ENCODE measurements around the gene NUDT7.

DNA sequence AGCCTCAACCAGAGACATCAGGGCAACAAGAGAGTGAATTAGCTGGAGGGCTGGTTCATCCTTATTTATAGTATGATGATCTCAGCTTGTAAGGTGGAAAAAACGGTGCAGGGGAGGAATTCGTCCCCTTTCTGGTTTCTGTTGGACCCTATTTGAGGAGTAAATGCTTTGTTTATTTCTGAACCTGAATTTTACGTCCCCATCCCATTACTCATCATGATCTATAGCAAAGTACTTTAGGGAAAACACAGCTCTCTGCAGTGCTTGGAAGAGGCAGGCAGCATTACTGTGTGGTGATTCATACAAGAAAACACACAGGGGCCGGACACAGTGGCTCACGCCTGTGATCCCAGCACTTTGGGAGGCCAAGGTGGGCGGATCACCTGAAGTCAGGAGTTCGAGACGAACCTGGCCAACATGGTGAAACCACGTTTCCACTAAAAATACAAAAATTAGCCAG is 58.1 kb downstream of the NUDT7 start:
- 0 out of 2 replicates have a peak, but pooled peaks have one; percentile 13 for TF ChIP-seq ZNF366 (tag by site-specific recombination; conservative IDR thresholded peaks at IDR 0.05)
- TF ChIP-seq ZSCAN30 (tag by site-specific recombination; IDR thresholded peaks at IDR 0.05): no peak
- peak; percentile 37; the same call in 1 of the 2 replicates for TF ChIP-seq ZNF660 (tag by site-specific recombination; IDR thresholded peaks at IDR 0.05)
- no peak for TF ChIP-seq ZNF391 (tag by site-specific recombination; IDR thresholded peaks at IDR 0.05; ENCODE audit: borderline replicate concordance, low read depth)
- no peak for TF ChIP-seq ZNF274 (IDR thresholded peaks at IDR 0.05; ENCODE audit: low read length)
- TF ChIP-seq ZNF274 (tag by site-specific recombination; IDR thresholded peaks at IDR 0.05; ENCODE audit: borderline replicate concordance): no peak
- TF ChIP-seq, protein P1, sequence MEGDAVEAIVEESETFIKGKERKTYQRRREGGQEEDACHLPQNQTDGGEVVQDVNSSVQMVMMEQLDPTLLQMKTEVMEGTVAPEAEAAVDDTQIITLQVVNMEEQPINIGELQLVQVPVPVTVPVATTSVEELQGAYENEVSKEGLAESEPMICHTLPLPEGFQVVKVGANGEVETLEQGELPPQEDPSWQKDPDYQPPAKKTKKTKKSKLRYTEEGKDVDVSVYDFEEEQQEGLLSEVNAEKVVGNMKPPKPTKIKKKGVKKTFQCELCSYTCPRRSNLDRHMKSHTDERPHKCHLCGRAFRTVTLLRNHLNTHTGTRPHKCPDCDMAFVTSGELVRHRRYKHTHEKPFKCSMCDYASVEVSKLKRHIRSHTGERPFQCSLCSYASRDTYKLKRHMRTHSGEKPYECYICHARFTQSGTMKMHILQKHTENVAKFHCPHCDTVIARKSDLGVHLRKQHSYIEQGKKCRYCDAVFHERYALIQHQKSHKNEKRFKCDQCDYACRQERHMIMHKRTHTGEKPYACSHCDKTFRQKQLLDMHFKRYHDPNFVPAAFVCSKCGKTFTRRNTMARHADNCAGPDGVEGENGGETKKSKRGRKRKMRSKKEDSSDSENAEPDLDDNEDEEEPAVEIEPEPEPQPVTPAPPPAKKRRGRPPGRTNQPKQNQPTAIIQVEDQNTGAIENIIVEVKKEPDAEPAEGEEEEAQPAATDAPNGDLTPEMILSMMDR (tag by site-specific recombination; IDR thresholded peaks at IDR 0.05): no peak
- TF ChIP-seq, protein P2, sequence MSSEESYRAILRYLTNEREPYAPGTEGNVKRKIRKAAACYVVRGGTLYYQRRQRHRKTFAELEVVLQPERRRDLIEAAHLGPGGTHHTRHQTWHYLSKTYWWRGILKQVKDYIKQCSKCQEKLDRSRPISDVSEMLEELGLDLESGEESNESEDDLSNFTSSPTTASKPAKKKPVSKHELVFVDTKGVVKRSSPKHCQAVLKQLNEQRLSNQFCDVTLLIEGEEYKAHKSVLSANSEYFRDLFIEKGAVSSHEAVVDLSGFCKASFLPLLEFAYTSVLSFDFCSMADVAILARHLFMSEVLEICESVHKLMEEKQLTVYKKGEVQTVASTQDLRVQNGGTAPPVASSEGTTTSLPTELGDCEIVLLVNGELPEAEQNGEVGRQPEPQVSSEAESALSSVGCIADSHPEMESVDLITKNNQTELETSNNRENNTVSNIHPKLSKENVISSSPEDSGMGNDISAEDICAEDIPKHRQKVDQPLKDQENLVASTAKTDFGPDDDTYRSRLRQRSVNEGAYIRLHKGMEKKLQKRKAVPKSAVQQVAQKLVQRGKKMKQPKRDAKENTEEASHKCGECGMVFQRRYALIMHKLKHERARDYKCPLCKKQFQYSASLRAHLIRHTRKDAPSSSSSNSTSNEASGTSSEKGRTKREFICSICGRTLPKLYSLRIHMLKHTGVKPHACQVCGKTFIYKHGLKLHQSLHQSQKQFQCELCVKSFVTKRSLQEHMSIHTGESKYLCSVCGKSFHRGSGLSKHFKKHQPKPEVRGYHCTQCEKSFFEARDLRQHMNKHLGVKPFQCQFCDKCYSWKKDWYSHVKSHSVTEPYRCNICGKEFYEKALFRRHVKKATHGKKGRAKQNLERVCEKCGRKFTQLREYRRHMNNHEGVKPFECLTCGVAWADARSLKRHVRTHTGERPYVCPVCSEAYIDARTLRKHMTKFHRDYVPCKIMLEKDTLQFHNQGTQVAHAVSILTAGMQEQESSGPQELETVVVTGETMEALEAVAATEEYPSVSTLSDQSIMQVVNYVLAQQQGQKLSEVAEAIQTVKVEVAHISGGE (tag by site-specific recombination; conservative IDR thresholded peaks at IDR 0.05; ENCODE audit: low read depth): 0 out of 2 replicates have a peak, but pooled peaks have one; percentile 22
- no peak for TF ChIP-seq GLI4 (tag by site-specific recombination; IDR thresholded peaks at IDR 0.05)

Measured in HEK293 (cell line).